HepG2 (cell line): ENCODE results near the gene MACROD2. TPM values are rescaled to one million over a fixed set of nuclear protein-coding genes. Genes with fewer than 3 reads are reported as not detected.

Experiments used
- CBX5 ChIP-seq: sonication (generic); formaldehyde crosslinking; IDR thresholded peaks from 2 replicates; pipeline ENCODE4 v1.4.0; 2020; ENCODE audit warnings: missing genetic modification reagents, borderline replicate concordance
- CREB1 ChIP-seq, 2 experiments: fragments of 450-650 bp in 1 of 2; IDR thresholded peaks; 2 replicates each; pipeline ENCODE4 v1.6.1; 2016 to 2017; ENCODE audit warnings: control low read depth in 1 of 2, mild to moderate bottlenecking in 1 of 2, missing compliant biosample characterization in 1 of 2, missing genetic modification characterization in 1 of 2
- HMGXB3 ChIP-seq: sonication (generic); formaldehyde crosslinking; IDR thresholded peaks from 2 replicates; pipeline ENCODE4 v1.4.0; 2020; ENCODE audit warnings: missing genetic modification reagents, borderline replicate concordance
- KMT2A ChIP-seq: sonication (generic); formaldehyde crosslinking; IDR thresholded peaks from 2 replicates; pipeline ENCODE4 v1.4.0; 2020; ENCODE audit warnings: missing genetic modification reagents
- MTF1 ChIP-seq: sonication (generic); formaldehyde crosslinking; IDR thresholded peaks from 2 replicates; pipeline ENCODE4 v1.5.0; 2020; ENCODE audit warnings: missing genetic modification reagents
- NFKB2 ChIP-seq: sonication (generic); formaldehyde crosslinking; IDR thresholded peaks from 2 replicates; pipeline ENCODE4 v1.4.0; 2020; ENCODE audit warnings: missing genetic modification reagents, borderline replicate concordance
- REPIN1 ChIP-seq: sonication (generic); formaldehyde crosslinking; IDR thresholded peaks from 2 replicates; pipeline ENCODE4 v1.8.0; 2022; ENCODE audit warnings: missing genetic modification reagents, low read depth, mild to moderate bottlenecking, borderline replicate concordance
- SKI ChIP-seq: fragments of 450-650 bp; IDR thresholded peaks from one replicate; pipeline ENCODE4 v1.6.1; 2018; ENCODE audit warnings: mild to moderate bottlenecking; ENCODE audit not compliant: partially characterized antibody
- SOX13 ChIP-seq, 3 experiments: fragments of 450-650 bp in 1 of 3; sonication (generic) in 1 of 3; formaldehyde crosslinking in 1 of 3; IDR thresholded peaks in 2 of 3; conservative IDR thresholded peaks in 1 of 3; 2 replicates each; pipeline versions ENCODE4 v1.5.0 to v1.6.1; 2016 to 2020; ENCODE audit warnings: antibody characterized with exemption in 1 of 3, mild to moderate bottlenecking in 1 of 3, missing compliant biosample characterization in 1 of 3, missing genetic modification reagents in 1 of 3, moderate library complexity in 1 of 3
- SPEN ChIP-seq: sonication (generic); formaldehyde crosslinking; IDR thresholded peaks from 2 replicates; pipeline ENCODE4 v1.5.1; 2020; ENCODE audit warnings: low read depth, mild to moderate bottlenecking, missing genetic modification reagents
- TARDBP ChIP-seq: sonication (generic); formaldehyde crosslinking; IDR thresholded peaks from 2 replicates; pipeline ENCODE4 v1.8.0; 2022; ENCODE audit warnings: mild to moderate bottlenecking, missing genetic modification reagents
- ZNF878 ChIP-seq: sonication (generic); formaldehyde crosslinking; IDR thresholded peaks from 2 replicates; pipeline ENCODE4 v1.8.1; 2023; ENCODE audit warnings: mild to moderate bottlenecking, missing genetic modification reagents, moderate library complexity
- polyA plus RNA-seq, 8 experiments: library from polyadenylated mRNA; depleted of rRNA in 3 of 8; stranded (reverse) in 7 of 8; unstranded in 1 of 8; fragments of >200 nt; fragmentation: Illumina TruSeq in 4 of 8; extraction: Trizol in 4 of 8; gene quantifications; 2 replicates each; pipeline versions ENCODE4 v1.2.1 to v1.2.3, GENCODE V29; 2011 to 2016; ENCODE audit warnings: low read depth in 4 of 8, missing spikeins in 1 of 8, mixed read lengths in 1 of 8; ENCODE audit not compliant: insufficient read depth in 1 of 8
- total RNA-seq, 5 experiments: library from RNA; depleted of rRNA; stranded (reverse); fragments of >200 nt; fragmentation: Illumina TruSeq; extraction: Trizol; gene quantifications; 2 replicates each; pipeline ENCODE4 v1.2.3, GENCODE V29; 2016; ENCODE audit warnings: low read depth in 1 of 5
- TF ChIP-seq, protein P1 (sequence below): sonication (generic); formaldehyde crosslinking; IDR thresholded peaks from 2 replicates; pipeline ENCODE4 v1.4.0; 2020; ENCODE audit warnings: missing genetic modification reagents, borderline replicate concordance
- TF ChIP-seq, protein P2 (sequence below): sonication (generic); formaldehyde crosslinking; IDR thresholded peaks from 2 replicates; pipeline ENCODE4 v1.9.0; 2021; ENCODE audit warnings: missing genetic modification reagents, borderline replicate concordance
- TF ChIP-seq, protein P3 (sequence below): sonication (generic); formaldehyde crosslinking; IDR thresholded peaks from 2 replicates; pipeline ENCODE4 v1.4.0; 2020; ENCODE audit warnings: missing genetic modification reagents

Gene MACROD2
- total and polyA plus RNA-seq, 2 of the 13 experiments (the other 11 are each of a cell fraction or from before 2014, with no cell fraction given) = 0.13 to 0.51 TPM

DNA sequence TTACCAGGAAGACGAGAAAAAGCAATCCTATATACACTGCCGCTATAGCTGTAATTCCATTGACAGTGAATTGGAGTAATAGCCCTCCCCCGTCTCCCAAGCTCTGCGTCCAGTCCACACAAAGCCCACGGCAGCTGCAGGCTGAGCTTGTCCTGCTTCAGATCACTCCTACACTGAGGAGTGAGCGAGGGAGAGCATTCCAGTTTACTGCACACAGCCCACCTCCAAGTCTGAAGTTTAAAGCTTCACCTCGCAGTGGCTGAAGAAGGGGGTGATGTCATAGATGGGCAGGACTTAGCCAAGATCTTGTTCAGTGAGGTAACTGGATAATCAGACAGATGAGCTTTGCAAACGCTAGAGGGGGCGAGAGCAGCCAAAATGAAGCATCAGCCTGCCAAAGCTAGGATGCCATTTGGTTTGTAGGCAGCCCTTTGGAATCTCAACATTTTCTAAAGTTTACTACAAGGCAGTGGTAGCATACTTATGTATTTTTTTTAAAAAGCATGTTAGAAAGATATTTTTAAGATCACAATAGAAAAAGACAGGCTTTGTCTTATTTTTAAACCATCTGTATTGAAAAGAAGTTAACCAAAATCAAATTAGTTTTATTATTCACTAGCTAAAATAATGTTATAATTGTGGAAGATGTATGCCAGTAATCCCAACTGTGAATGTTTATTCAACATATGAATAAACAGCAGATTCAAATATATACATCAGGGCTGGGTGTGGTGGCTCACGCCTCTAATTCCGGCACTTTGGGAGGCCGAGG, 342.3 kb downstream of the MACROD2 start, which contains the start of gene FLRT3 (continued):
- no peak; the same call in 1 of the 2 replicates for TF ChIP-seq HMGXB3 (CRISPR knock-in tag)
- TF ChIP-seq TARDBP (CRISPR knock-in tag) = peak; percentile 63; the same call in 1 of the 2 replicates
- TF ChIP-seq, protein P1, sequence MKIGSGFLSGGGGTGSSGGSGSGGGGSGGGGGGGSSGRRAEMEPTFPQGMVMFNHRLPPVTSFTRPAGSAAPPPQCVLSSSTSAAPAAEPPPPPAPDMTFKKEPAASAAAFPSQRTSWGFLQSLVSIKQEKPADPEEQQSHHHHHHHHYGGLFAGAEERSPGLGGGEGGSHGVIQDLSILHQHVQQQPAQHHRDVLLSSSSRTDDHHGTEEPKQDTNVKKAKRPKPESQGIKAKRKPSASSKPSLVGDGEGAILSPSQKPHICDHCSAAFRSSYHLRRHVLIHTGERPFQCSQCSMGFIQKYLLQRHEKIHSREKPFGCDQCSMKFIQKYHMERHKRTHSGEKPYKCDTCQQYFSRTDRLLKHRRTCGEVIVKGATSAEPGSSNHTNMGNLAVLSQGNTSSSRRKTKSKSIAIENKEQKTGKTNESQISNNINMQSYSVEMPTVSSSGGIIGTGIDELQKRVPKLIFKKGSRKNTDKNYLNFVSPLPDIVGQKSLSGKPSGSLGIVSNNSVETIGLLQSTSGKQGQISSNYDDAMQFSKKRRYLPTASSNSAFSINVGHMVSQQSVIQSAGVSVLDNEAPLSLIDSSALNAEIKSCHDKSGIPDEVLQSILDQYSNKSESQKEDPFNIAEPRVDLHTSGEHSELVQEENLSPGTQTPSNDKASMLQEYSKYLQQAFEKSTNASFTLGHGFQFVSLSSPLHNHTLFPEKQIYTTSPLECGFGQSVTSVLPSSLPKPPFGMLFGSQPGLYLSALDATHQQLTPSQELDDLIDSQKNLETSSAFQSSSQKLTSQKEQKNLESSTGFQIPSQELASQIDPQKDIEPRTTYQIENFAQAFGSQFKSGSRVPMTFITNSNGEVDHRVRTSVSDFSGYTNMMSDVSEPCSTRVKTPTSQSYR (CRISPR knock-in tag) = peak; percentile 46; the same call in 1 of the 2 replicates
- TF ChIP-seq, protein P2, sequence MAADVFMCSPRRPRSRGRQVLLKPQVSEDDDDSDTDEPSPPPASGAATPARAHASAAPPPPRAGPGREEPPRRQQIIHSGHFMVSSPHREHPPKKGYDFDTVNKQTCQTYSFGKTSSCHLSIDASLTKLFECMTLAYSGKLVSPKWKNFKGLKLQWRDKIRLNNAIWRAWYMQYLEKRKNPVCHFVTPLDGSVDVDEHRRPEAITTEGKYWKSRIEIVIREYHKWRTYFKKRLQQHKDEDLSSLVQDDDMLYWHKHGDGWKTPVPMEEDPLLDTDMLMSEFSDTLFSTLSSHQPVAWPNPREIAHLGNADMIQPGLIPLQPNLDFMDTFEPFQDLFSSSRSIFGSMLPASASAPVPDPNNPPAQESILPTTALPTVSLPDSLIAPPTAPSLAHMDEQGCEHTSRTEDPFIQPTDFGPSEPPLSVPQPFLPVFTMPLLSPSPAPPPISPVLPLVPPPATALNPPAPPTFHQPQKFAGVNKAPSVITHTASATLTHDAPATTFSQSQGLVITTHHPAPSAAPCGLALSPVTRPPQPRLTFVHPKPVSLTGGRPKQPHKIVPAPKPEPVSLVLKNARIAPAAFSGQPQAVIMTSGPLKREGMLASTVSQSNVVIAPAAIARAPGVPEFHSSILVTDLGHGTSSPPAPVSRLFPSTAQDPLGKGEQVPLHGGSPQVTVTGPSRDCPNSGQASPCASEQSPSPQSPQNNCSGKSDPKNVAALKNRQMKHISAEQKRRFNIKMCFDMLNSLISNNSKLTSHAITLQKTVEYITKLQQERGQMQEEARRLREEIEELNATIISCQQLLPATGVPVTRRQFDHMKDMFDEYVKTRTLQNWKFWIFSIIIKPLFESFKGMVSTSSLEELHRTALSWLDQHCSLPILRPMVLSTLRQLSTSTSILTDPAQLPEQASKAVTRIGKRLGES (CRISPR knock-in tag) = no peak
- 0 out of 2 replicates have a peak, but pooled peaks have one; percentile 42 for TF ChIP-seq KMT2A (CRISPR knock-in tag)
- TF ChIP-seq, protein P3, sequence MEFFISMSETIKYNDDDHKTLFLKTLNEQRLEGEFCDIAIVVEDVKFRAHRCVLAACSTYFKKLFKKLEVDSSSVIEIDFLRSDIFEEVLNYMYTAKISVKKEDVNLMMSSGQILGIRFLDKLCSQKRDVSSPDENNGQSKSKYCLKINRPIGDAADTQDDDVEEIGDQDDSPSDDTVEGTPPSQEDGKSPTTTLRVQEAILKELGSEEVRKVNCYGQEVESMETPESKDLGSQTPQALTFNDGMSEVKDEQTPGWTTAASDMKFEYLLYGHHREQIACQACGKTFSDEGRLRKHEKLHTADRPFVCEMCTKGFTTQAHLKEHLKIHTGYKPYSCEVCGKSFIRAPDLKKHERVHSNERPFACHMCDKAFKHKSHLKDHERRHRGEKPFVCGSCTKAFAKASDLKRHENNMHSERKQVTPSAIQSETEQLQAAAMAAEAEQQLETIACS (CRISPR knock-in tag) = no peak
- TF ChIP-seq REPIN1 (CRISPR knock-in tag) = peak; percentile 74; the same call in 1 of the 2 replicates
- TF ChIP-seq MTF1 (CRISPR knock-in tag) = no peak
- peak; percentile 75; the same call in 1 of the 2 replicates for TF ChIP-seq CBX5 (CRISPR knock-in tag)
- TF ChIP-seq SPEN (CRISPR knock-in tag) = no peak
- TF ChIP-seq NFKB2 (CRISPR knock-in tag) = no peak
- no peak for TF ChIP-seq SOX13 (IDR thresholded peaks at IDR 0.05)
- TF ChIP-seq SOX13 (CRISPR knock-in tag; conservative IDR thresholded peaks at IDR 0.05 in 1 of 2, IDR thresholded peaks at IDR 0.05 in 1 of 2) = peak in 1 of 2 experiments; percentile 54; a peak in 2 of 4 replicates
- no peak; the same call in 1 of the 2 replicates for TF ChIP-seq ZNF878 (CRISPR knock-in tag)
- TF ChIP-seq SKI = no peak
- TF ChIP-seq CREB1 (IDR thresholded peaks at IDR 0.05) = peak; percentile 83
- no peak for TF ChIP-seq CREB1 (CRISPR knock-in tag; IDR thresholded peaks at IDR 0.05)
